Immature natural killer cell (primary cell): ENCODE measurements around the gene FAM204A. TPM values are rescaled to one million over a fixed set of nuclear protein-coding genes. Genes with fewer than 3 reads are reported as not detected.

Experiments
- DNase-seq, 3 donors: peaks; one replicate each; pipeline ENCODE4 v3.0.0; 2022; ENCODE audit warnings: mixed read lengths in 1 of 3
- H3K27ac Mint-ChIP-seq, 6 donors: one replicate each; pipeline ENCODE4 v1.8.0; 2020; ENCODE audit warnings: mixed read lengths in 6 of 6, mild to moderate bottlenecking in 5 of 6, inconsistent platforms in 4 of 6, moderate library complexity in 3 of 6
- H3K27me3 Mint-ChIP-seq, 3 donors: one replicate each; pipeline ENCODE4 v1.8.0; 2020 to 2021; ENCODE audit warnings: low read depth in 3 of 3, mild to moderate bottlenecking in 3 of 3, mixed read lengths in 3 of 3, moderate library complexity in 3 of 3, inconsistent platforms in 1 of 3
- H3K36me3 Mint-ChIP-seq, 3 donors: one replicate each; pipeline ENCODE4 v1.8.0; 2020; ENCODE audit warnings: mixed read lengths in 3 of 3, inconsistent platforms in 2 of 3, mild to moderate bottlenecking in 2 of 3
- H3K4me1 Mint-ChIP-seq, 2 donors: one replicate each; pipeline ENCODE4 v1.8.0; 2020; ENCODE audit warnings: inconsistent platforms in 2 of 2, mild to moderate bottlenecking in 2 of 2, mixed read lengths in 2 of 2, moderate library complexity in 1 of 2
- H3K4me3 Mint-ChIP-seq, 5 donors: one replicate each; pipeline ENCODE4 v1.8.0; 2020; ENCODE audit warnings: mild to moderate bottlenecking in 5 of 5, mixed read lengths in 5 of 5, inconsistent platforms in 3 of 5, moderate library complexity in 3 of 5
- H3K9me3 Mint-ChIP-seq, 6 donors: one replicate each; pipeline ENCODE4 v1.8.0; 2020; ENCODE audit warnings: mild to moderate bottlenecking in 6 of 6, mixed read lengths in 6 of 6, inconsistent platforms in 4 of 6, moderate library complexity in 3 of 6
- polyA plus RNA-seq, 3 donors: library from polyadenylated mRNA; unstranded; fragments of 300-500 nt; fragmentation: Illumina TruSeq; gene quantifications; one replicate each; pipeline ENCODE4 v1.2.3, GENCODE V29; 2021

FAM204A gene
- polyA plus RNA-seq, 3 donors from 2014 or later = 122 to 206 (median 151) TPM

GRCh38 chr10:118314882-118315281, 27.2 kb downstream of the FAM204A start:
- no peak for DNase-seq
- no peaks in the 10 kb centered on the region for H3K9me3 Mint-ChIP-seq
- no peaks in the 10 kb centered on the region for H3K27me3 Mint-ChIP-seq
- H3K27ac Mint-ChIP-seq = no peak overlapping the region
- peaks cover 15 to 38% (median 29%) of the 10 kb centered on the region in 3 donors for H3K36me3 Mint-ChIP-seq
- H3K4me3 Mint-ChIP-seq = no peak overlapping the region
- peaks cover 0 to 16% of the 10 kb centered on the region in 2 donors for H3K4me1 Mint-ChIP-seq

- H3K27ac Mint-ChIP-seq = no peak overlapping the region
- H3K27me3 Mint-ChIP-seq = no peaks in the 10 kb centered on the region
- peaks cover 20 to 48% (median 34%) of the 10 kb centered on the region in 3 donors for H3K36me3 Mint-ChIP-seq
- no peak for DNase-seq
- H3K9me3 Mint-ChIP-seq = no peaks in the 10 kb centered on the region
- no peaks in the 10 kb centered on the region for H3K4me1 Mint-ChIP-seq
- no peak overlapping the region for H3K4me3 Mint-ChIP-seq
Observed at GRCh38 chr10:118311505-118311904, 30.6 kb downstream of the FAM204A start.

DNA sequence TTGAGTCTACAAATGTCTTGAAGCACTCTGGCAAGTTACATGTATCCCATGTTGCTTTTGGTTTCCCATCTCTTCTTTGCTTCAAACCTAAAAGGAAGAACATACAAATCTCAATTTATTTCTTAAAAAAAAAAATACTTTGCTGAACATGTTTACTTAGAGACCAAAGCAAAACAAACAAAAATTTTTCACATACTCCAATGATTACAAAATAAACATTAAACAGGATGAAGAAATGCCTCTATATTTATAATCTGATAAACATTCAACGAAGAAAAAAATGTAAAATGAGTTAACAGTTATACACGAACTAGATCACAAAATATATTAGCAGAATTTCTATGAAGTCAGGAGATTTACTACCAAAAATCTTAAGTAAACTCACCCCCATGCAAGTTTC, 31.3 kb downstream of the FAM204A start:
- no peak overlapping the region for H3K27ac Mint-ChIP-seq
- H3K4me3 Mint-ChIP-seq = no peak overlapping the region
- H3K9me3 Mint-ChIP-seq = no peaks in the 10 kb centered on the region
- no peak for DNase-seq
- no peaks in the 10 kb centered on the region for H3K4me1 Mint-ChIP-seq
- no peaks in the 10 kb centered on the region for H3K27me3 Mint-ChIP-seq
- peaks cover 23 to 53% (median 41%) of the 10 kb centered on the region in 3 donors for H3K36me3 Mint-ChIP-seq

GRCh38 chr10:118309911-118310310, 32.2 kb downstream of the FAM204A start:
- H3K4me3 Mint-ChIP-seq = no peak overlapping the region
- no peaks in the 10 kb centered on the region for H3K27me3 Mint-ChIP-seq
- H3K27ac Mint-ChIP-seq = no peak overlapping the region
- DNase-seq = no peak
- peaks cover 27 to 61% (median 46%) of the 10 kb centered on the region in 3 donors for H3K36me3 Mint-ChIP-seq
- H3K9me3 Mint-ChIP-seq = no peaks in the 10 kb centered on the region
- H3K4me1 Mint-ChIP-seq = no peaks in the 10 kb centered on the region

DNA sequence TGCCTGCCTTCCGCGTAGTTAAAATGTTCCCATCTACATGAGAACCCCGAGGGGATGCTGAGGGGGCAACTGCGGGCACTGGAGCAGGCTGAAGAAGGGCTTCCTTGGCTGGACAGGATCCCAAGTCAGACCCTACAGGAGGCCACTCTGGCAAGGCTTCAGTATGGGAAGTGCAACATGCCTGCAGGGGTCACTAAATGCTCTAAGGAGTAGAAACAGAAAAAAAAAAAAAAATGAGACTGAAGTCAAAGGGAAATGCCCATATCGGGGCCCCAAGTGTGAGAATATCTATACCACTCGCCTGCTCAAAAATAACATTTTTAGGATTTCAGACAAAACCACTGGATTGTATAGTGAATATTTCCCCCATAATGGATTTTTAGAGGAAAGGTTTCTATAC, 33.5 kb downstream of the FAM204A start:
- no peak overlapping the region for H3K27ac Mint-ChIP-seq
- no peaks in the 10 kb centered on the region for H3K9me3 Mint-ChIP-seq
- H3K4me3 Mint-ChIP-seq = no peak overlapping the region
- no peaks in the 10 kb centered on the region for H3K27me3 Mint-ChIP-seq
- no peaks in the 10 kb centered on the region for H3K4me1 Mint-ChIP-seq
- peaks cover 40 to 65% (median 43%) of the 10 kb centered on the region in 3 donors for H3K36me3 Mint-ChIP-seq
- DNase-seq = no peak

- DNase-seq = no peak
- no peaks in the 10 kb centered on the region for H3K27me3 Mint-ChIP-seq
- no peak overlapping the region for H3K27ac Mint-ChIP-seq
- no peaks in the 10 kb centered on the region for H3K9me3 Mint-ChIP-seq
- peaks cover 38 to 58% (median 40%) of the 10 kb centered on the region in 3 donors for H3K36me3 Mint-ChIP-seq
- H3K4me1 Mint-ChIP-seq = no peaks in the 10 kb centered on the region
- no peak overlapping the region for H3K4me3 Mint-ChIP-seq
Observed at GRCh38 chr10:118307859-118308258, 34.3 kb downstream of the FAM204A start.

DNA sequence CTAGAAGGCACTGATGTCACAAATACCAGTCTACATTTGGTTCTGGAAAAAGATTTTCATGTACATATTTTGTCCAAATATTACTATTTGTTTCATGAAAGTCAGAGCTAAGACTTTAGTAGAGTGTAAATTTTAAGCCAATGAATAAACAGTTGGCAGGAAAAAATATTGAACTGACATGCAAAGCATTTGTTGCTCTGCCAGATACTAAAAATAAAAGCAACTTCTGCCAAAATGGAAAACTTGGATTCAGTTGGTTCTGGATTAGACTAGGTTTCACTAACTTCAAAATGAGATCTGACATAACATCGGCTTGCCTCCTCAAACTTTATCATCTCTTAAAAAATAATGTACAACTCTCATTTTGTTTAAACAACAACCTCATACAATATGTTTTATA, 34.9 kb downstream of the FAM204A start:
- peaks cover 35 to 53% (median 38%) of the 10 kb centered on the region in 3 donors for H3K36me3 Mint-ChIP-seq
- H3K9me3 Mint-ChIP-seq = no peaks in the 10 kb centered on the region
- DNase-seq = no peak
- no peak overlapping the region for H3K27ac Mint-ChIP-seq
- H3K4me1 Mint-ChIP-seq = no peaks in the 10 kb centered on the region
- no peaks in the 10 kb centered on the region for H3K27me3 Mint-ChIP-seq
- H3K4me3 Mint-ChIP-seq = no peak overlapping the region

GRCh38 chr10:118305730-118306129, 36.4 kb downstream of the FAM204A start:
- no peaks in the 10 kb centered on the region for H3K27me3 Mint-ChIP-seq
- no peaks in the 10 kb centered on the region for H3K9me3 Mint-ChIP-seq
- no peak for DNase-seq
- no peak overlapping the region for H3K4me3 Mint-ChIP-seq
- H3K36me3 Mint-ChIP-seq = peaks cover 25 to 43% (median 29%) of the 10 kb centered on the region in 3 donors
- H3K27ac Mint-ChIP-seq = no peak overlapping the region
- no peaks in the 10 kb centered on the region for H3K4me1 Mint-ChIP-seq

- Mint-ChIP-seq H3K9me3 (no peaks in the 10 kb centered on the region), H3K27ac (no peak overlapping the region), H3K4me3 (no peak overlapping the region), H3K27me3 (no peaks in the 10 kb centered on the region), H3K36me3 (peaks cover 21 to 34% (median 23%) of the 10 kb centered on the region in 3 donors), H3K4me1 (no peaks in the 10 kb centered on the region)
- no peak for DNase-seq
Observed at GRCh38 chr10:118304521-118304920, 37.6 kb downstream of the FAM204A start.

DNA sequence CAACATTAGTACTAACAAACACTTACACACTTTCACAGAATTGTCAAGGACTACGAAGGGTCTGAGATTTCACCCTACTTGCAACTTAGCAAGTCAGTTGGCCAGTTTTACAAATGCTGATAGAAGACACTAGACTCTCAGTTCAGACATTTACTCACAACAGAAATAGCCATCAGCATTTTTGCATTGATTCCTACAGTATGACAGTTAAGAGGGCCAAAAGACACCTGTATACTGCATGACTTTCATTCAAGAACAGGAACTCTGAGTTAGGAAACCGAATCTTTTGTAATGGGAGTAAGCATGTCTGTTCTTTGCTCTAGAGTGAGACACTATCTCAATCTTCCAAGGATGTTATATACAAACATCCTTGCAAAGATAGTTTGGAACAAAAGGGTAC, 40.9 kb downstream of the FAM204A start:
- H3K27me3 Mint-ChIP-seq = no peaks in the 10 kb centered on the region
- H3K9me3 Mint-ChIP-seq = no peaks in the 10 kb centered on the region
- H3K36me3 Mint-ChIP-seq = peaks cover 17 to 28% (median 27%) of the 10 kb centered on the region in 3 donors
- H3K27ac Mint-ChIP-seq = no peak overlapping the region
- no peak overlapping the region for H3K4me3 Mint-ChIP-seq
- no peak for DNase-seq
- no peaks in the 10 kb centered on the region for H3K4me1 Mint-ChIP-seq

- Mint-ChIP-seq H3K4me1 (no peaks in the 10 kb centered on the region), H3K27ac (no peak overlapping the region), H3K27me3 (no peaks in the 10 kb centered on the region), H3K9me3 (no peaks in the 10 kb centered on the region), H3K36me3 (peaks cover 14 to 21% (median 20%) of the 10 kb centered on the region in 3 donors), H3K4me3 (no peak overlapping the region)
- DNase-seq = no peak
Observed at GRCh38 chr10:118300320-118300719, 41.8 kb downstream of the FAM204A start.

- Mint-ChIP-seq H3K36me3 (peaks cover 1 to 17% (median 8%) of the 10 kb centered on the region in 3 donors), H3K27ac (no peak overlapping the region), H3K4me1 (no peaks in the 10 kb centered on the region), H3K9me3 (no peaks in the 10 kb centered on the region), H3K4me3 (no peak overlapping the region), H3K27me3 (no peaks in the 10 kb centered on the region)
- no peak for DNase-seq
Observed at GRCh38 chr10:118298787-118299186, 43.3 kb downstream of the FAM204A start.

DNA sequence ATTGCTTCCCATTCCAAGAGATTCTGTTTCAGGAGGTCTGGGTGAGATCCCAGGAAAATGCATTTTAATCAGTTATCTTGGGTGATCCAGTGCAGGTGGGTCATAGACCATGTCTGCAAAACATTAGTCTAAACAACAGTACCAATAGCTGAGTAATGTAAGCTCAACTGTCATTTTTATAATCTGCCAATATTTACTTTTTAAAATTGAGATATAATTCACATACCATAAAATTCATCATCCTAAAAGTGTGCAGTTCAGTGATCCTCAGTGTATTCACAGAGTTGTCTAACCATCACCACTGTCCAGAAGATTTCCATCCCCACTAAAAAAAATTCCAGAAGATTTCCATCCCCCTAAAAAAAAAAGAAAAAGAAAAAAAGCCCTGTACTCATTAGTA, 51.0 kb downstream of the FAM204A start:
- H3K4me3 Mint-ChIP-seq = no peak overlapping the region
- H3K36me3 Mint-ChIP-seq = no peaks in the 10 kb centered on the region
- H3K9me3 Mint-ChIP-seq = peaks cover 0 to 5% (median 0%) of the 10 kb centered on the region in 6 donors
- no peak for DNase-seq
- no peaks in the 10 kb centered on the region for H3K4me1 Mint-ChIP-seq
- H3K27ac Mint-ChIP-seq = no peak overlapping the region
- H3K27me3 Mint-ChIP-seq = peaks cover 0 to 11% (median 3%) of the 10 kb centered on the region in 3 donors

DNA sequence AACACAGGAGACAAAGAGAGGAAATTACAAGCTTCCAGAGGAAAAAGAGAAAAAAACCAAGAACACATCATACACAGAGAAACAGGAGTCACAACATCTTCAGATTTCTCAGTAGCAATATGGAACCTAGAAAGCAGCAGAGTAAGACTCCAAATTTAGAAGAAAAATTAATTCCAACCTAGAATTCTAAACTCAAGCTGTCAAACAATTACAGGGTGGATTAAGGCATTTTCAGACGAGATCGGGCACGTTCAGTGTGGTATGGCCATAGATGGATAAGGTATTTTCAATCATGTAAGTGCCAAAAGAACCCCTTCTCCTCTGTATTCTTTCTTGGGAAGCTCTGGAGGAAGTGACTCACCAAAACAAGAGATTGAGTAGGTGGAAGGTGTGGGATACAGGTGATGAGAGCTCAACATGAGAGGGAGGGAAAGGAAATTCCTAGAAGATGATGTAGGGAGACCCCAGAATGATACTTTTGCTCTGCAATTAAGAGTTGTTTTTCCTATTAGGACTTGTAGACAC, 51.6 kb downstream of the FAM204A start:
- H3K4me3 Mint-ChIP-seq = no peak overlapping the region
- DNase-seq = no peak
- no peaks in the 10 kb centered on the region for H3K36me3 Mint-ChIP-seq
- H3K27ac Mint-ChIP-seq = no peak overlapping the region
- H3K9me3 Mint-ChIP-seq = peaks cover 0 to 5% (median 0%) of the 10 kb centered on the region in 6 donors
- H3K27me3 Mint-ChIP-seq = peaks cover 0 to 12% (median 3%) of the 10 kb centered on the region in 3 donors
- no peaks in the 10 kb centered on the region for H3K4me1 Mint-ChIP-seq
